H9 (cell line): ENCODE results near the gene ABR. TPM values are rescaled to one million over a fixed set of nuclear protein-coding genes. Genes with fewer than 3 reads are reported as not detected.
A peak's percentile ranks its signal among the peaks of the same experiment; 100 is the strongest.
"Not testable (repeated sequence)": the region's sequence is repeated elsewhere in the genome, so short reads cannot be mapped to it uniquely, and the experiment has no call there.

ENCODE experiments used
- DNase-seq: peaks from one replicate; pipeline ENCODE4 v3.0.0-alpha.2; 2017
- H2AFZ ChIP-seq: one replicate; pipeline ENCODE4 v1.6.1; 2013; ENCODE audit warnings: mild to moderate bottlenecking, low read length, control low read depth, moderate library complexity
- H2AK5ac ChIP-seq: 2 replicates; pipeline ENCODE4 v1.6.1; 2013; ENCODE audit warnings: low read length, control low read depth, mixed read lengths; ENCODE audit not compliant: insufficient read length
- H2BK120ac ChIP-seq: one replicate; pipeline ENCODE4 v1.6.1; 2013; ENCODE audit warnings: low read depth, mild to moderate bottlenecking, low read length, control low read depth, inconsistent platforms; ENCODE audit not compliant: poor library complexity, severe bottlenecking
- H2BK12ac ChIP-seq: 2 replicates; pipeline ENCODE4 v1.6.1; 2013; ENCODE audit warnings: low read length, control low read depth, mixed read lengths, low read depth; ENCODE audit not compliant: insufficient read length
- H2BK15ac ChIP-seq: 2 replicates; pipeline ENCODE4 v1.6.1; 2013; ENCODE audit warnings: low read depth, low read length, control low read depth
- H2BK20ac ChIP-seq: one replicate; pipeline ENCODE4 v1.6.1; 2013; ENCODE audit warnings: low read depth, mild to moderate bottlenecking, low read length, control low read depth, inconsistent platforms; ENCODE audit not compliant: poor library complexity, severe bottlenecking
- H2BK5ac ChIP-seq: 2 replicates; pipeline ENCODE4 v1.6.1; 2013; ENCODE audit warnings: low read length, control low read depth, mixed read lengths; ENCODE audit not compliant: insufficient read length
- H3K14ac ChIP-seq: 2 replicates; pipeline ENCODE4 v1.6.1; 2013; ENCODE audit warnings: low read length, control low read depth; ENCODE audit not compliant: insufficient read depth
- H3K18ac ChIP-seq: 2 replicates; pipeline ENCODE4 v1.6.1; 2013; ENCODE audit warnings: low read depth, mild to moderate bottlenecking, mixed read lengths, low read length, control low read depth; ENCODE audit not compliant: insufficient read length
- H3K23ac ChIP-seq: 2 replicates; pipeline ENCODE4 v1.6.1; 2013; ENCODE audit warnings: low read length, control low read depth, mixed read lengths, low read depth; ENCODE audit not compliant: insufficient read length
- H3K23me2 ChIP-seq: 2 replicates; pipeline ENCODE4 v1.6.1; 2013; ENCODE audit warnings: low read depth, mild to moderate bottlenecking, mixed read lengths, low read length, control low read depth; ENCODE audit not compliant: insufficient read length, poor library complexity, severe bottlenecking
- H3K27ac ChIP-seq: 2 replicates; pipeline ENCODE4 v1.5.1; 2013; ENCODE audit warnings: low read length, control low read depth, mixed read lengths, low read depth; ENCODE audit not compliant: insufficient read length
- H3K27me3 ChIP-seq: 2 replicates; pipeline ENCODE4 v1.6.1; 2013; ENCODE audit warnings: low read length, control low read depth, inconsistent platforms; ENCODE audit not compliant: insufficient read depth
- H3K4ac ChIP-seq: 2 replicates; pipeline ENCODE4 v1.6.1; 2013; ENCODE audit warnings: low read depth, mild to moderate bottlenecking, control low read depth, inconsistent platforms, low read length, moderate library complexity
- H3K4me1 ChIP-seq: 2 replicates; pipeline ENCODE4 v1.6.1; 2013; ENCODE audit warnings: low read length, control low read depth, inconsistent platforms; ENCODE audit not compliant: insufficient read depth
- H3K4me2 ChIP-seq: 2 replicates; pipeline ENCODE4 v1.6.1; 2013; ENCODE audit warnings: low read length, control low read depth, mixed read lengths; ENCODE audit not compliant: insufficient read length, insufficient read depth
- H3K56ac ChIP-seq: 2 replicates; pipeline ENCODE4 v1.6.1; 2013; ENCODE audit warnings: low read depth, mild to moderate bottlenecking, mixed read lengths, low read length, control low read depth; ENCODE audit not compliant: insufficient read length
- H3K79me1 ChIP-seq: 2 replicates; pipeline ENCODE4 v1.6.1; 2013; ENCODE audit warnings: low read depth, mild to moderate bottlenecking, moderate library complexity, low read length, control low read depth, inconsistent platforms; ENCODE audit not compliant: insufficient read depth, poor library complexity, severe bottlenecking
- H3K79me2 ChIP-seq: 2 replicates; pipeline ENCODE4 v1.6.1; 2013; ENCODE audit warnings: low read length, control low read depth, inconsistent platforms; ENCODE audit not compliant: insufficient read depth
- H3K9ac ChIP-seq: 2 replicates; pipeline ENCODE4 v1.6.1; 2013; ENCODE audit warnings: low read length, control low read depth, mixed read lengths; ENCODE audit not compliant: insufficient read length; ENCODE audit errors: extremely low read depth
- H3K9me3 ChIP-seq: one replicate; pipeline ENCODE4 v1.6.1; 2013; ENCODE audit warnings: low read depth, low read length, inconsistent platforms; ENCODE audit not compliant: control insufficient read depth
- H3T11ph ChIP-seq: one replicate; pipeline ENCODE4 v1.6.1; 2013; ENCODE audit warnings: mild to moderate bottlenecking, low read length, control low read depth, inconsistent platforms
- H4K20me1 ChIP-seq: one replicate; pipeline ENCODE4 v1.6.1; 2013; ENCODE audit not compliant: control insufficient read depth, insufficient read length, insufficient read depth
- H4K5ac ChIP-seq: 2 replicates; pipeline ENCODE4 v1.6.1; 2013; ENCODE audit warnings: low read depth, mild to moderate bottlenecking, mixed read lengths, low read length, control low read depth; ENCODE audit not compliant: insufficient read length
- H4K8ac ChIP-seq: replicated peaks from 2 replicates; pipeline ENCODE4 v1.6.1; 2013; ENCODE audit warnings: low read length, control low read depth, mixed read lengths, low read depth; ENCODE audit not compliant: insufficient read length
- H4K91ac ChIP-seq: 2 replicates; pipeline ENCODE4 v1.6.1; 2013; ENCODE audit warnings: low read depth, mild to moderate bottlenecking, moderate library complexity, mixed read lengths, low read length, control low read depth; ENCODE audit not compliant: insufficient read length
- H3K27ac Mint-ChIP-seq, 3 experiments: 2 replicates in 2 of 3; 3 replicates in 1 of 3; pipeline ENCODE4 v1.8.0; 2020 to 2021; ENCODE audit warnings: mixed read lengths in 3 of 3, mild to moderate bottlenecking in 1 of 3, moderate library complexity in 1 of 3
- H3K27me3 Mint-ChIP-seq: 2 replicates; pipeline ENCODE4 v1.8.0; 2021; ENCODE audit warnings: low read depth, mild to moderate bottlenecking, moderate library complexity, mixed read lengths
- H3K36me3 Mint-ChIP-seq, 3 experiments: 2 replicates in 2 of 3; 3 replicates in 1 of 3; pipeline ENCODE4 v1.8.0; 2020 to 2021; ENCODE audit warnings: low read depth in 3 of 3, mixed read lengths in 3 of 3; ENCODE audit not compliant: insufficient read depth in 1 of 3
- H3K4me1 Mint-ChIP-seq, 2 experiments: 2 replicates each; pipeline ENCODE4 v1.8.0; 2020; ENCODE audit warnings: mixed read lengths in 2 of 2
- H3K4me3 Mint-ChIP-seq, 2 experiments: 2 replicates in 1 of 2; 3 replicates in 1 of 2; pipeline ENCODE4 v1.8.0; 2020 to 2021; ENCODE audit warnings: mild to moderate bottlenecking in 2 of 2, mixed read lengths in 2 of 2, moderate library complexity in 1 of 2
- H3K9me3 Mint-ChIP-seq, 2 experiments: 2 replicates in 1 of 2; 3 replicates in 1 of 2; pipeline ENCODE4 v1.8.0; 2020; ENCODE audit warnings: mild to moderate bottlenecking in 2 of 2, mixed read lengths in 2 of 2, moderate library complexity in 1 of 2
- CTCF ChIP-seq: fragments of 200-600 bp; sonication (generic); conservative IDR thresholded peaks from 3 replicates; pipeline ENCODE4 v1.8.0; 2021; ENCODE audit warnings: antibody characterized with exemption, mild to moderate bottlenecking
- WGBS: extraction: QIAGEN DNeasy Blood & Tissue Kit; methylation state at CpG from one replicate; pipeline ENCODE4 v1.1.7; 2013; ENCODE audit warnings: missing lambda C conversion rate, low lambda C conversion rate, mixed read lengths; ENCODE audit not compliant: insufficient read length; ENCODE audit errors: extremely low coverage; 5-methylcytosine and 5-hydroxymethylcytosine counted together
- total RNA-seq: library from RNA; stranded (reverse); gene quantifications from 2 replicates; pipeline ENCODE4 v1.2.1, GENCODE V29; 2021

The ABR gene
- total RNA-seq, 1 experiment from 2014 or later: 34.7 TPM

- Mint-ChIP-seq H3K36me3 (peaks cover 0 to 7% (median 3%) of the 10 kb centered on the region in 3 experiments; a peak in 4 of 7 replicates), H3K4me1 (peaks cover 0 to 18% of the 10 kb centered on the region in 2 experiments; a peak in 3 of 4 replicates), H3K9me3 (peaks cover 3% of the 10 kb centered on the region in 2 experiments; a peak in 4 of 5 replicates), H3K4me3 (no peak overlapping the region), H3K27me3 (peaks cover 19% of the 10 kb centered on the region), H3K27ac (no peak overlapping the region)
- TF ChIP-seq CTCF: peak; percentile 89
- Histone ChIP-seq H3K18ac (no peak overlapping the region), H3K9ac (no peak overlapping the region), H2BK12ac (no peak overlapping the region), H3K56ac (no peak overlapping the region), H3K9me3 (no peaks in the 10 kb centered on the region), H4K20me1 (no peaks in the 10 kb centered on the region), H2BK5ac (no peak overlapping the region), H3K27ac (no peak overlapping the region), H3T11ph (no peak overlapping the region), H3K23me2 (no peaks in the 10 kb centered on the region), H3K79me1 (no peaks in the 10 kb centered on the region), H3K14ac (no peak overlapping the region), H2BK120ac (no peak overlapping the region), H3K4me2 (no peak overlapping the region), H2AK5ac (no peak overlapping the region), H4K5ac (no peak overlapping the region), H3K4ac (no peak overlapping the region), H2BK15ac (no peak overlapping the region), H3K27me3 (no peaks in the 10 kb centered on the region), H2AFZ (no peak overlapping the region), H4K8ac (no peak overlapping the region), H3K23ac (no peak overlapping the region), H2BK20ac (no peak overlapping the region), H3K4me1 (no peaks in the 10 kb centered on the region), H4K91ac (no peak overlapping the region), H3K79me2 (no peaks in the 10 kb centered on the region)
- peak; percentile 92 for DNase-seq
- no CpG with 5 or more reads among the region's 21 CpGs for WGBS
These were observed 57.0 kb downstream of the ABR start for GRCh38 chr17:1122533-1123392.

- H3K27ac Mint-ChIP-seq, H2BK5ac ChIP-seq, H3K4me1 ChIP-seq, H3K36me3 Mint-ChIP-seq, H4K20me1 ChIP-seq, H3K23me2 ChIP-seq, H3T11ph ChIP-seq, H4K91ac ChIP-seq, H3K18ac ChIP-seq, H3K9me3 ChIP-seq, DNase-seq, H3K9me3 Mint-ChIP-seq, H3K79me2 ChIP-seq, H3K4ac ChIP-seq, H3K27ac ChIP-seq, H3K9ac ChIP-seq, H2BK15ac ChIP-seq, H2BK12ac ChIP-seq, H3K79me1 ChIP-seq, H3K27me3 ChIP-seq, H4K8ac ChIP-seq, H2AFZ ChIP-seq, H2BK120ac ChIP-seq, H3K14ac ChIP-seq, H2BK20ac ChIP-seq, H3K23ac ChIP-seq, H3K4me2 ChIP-seq, H3K56ac ChIP-seq, H3K4me3 Mint-ChIP-seq, H4K5ac ChIP-seq, H2AK5ac ChIP-seq: not testable (repeated sequence)
- no CpG with 5 or more reads among the region's 1 CpG for WGBS
- H3K4me1 Mint-ChIP-seq: peaks cover 0 to 18% of the 10 kb centered on the region in 2 experiments; a peak in 3 of 4 replicates
- peaks cover 23% of the 10 kb centered on the region for H3K27me3 Mint-ChIP-seq
These were observed 58.4 kb downstream of the ABR start for GRCh38 chr17:1121442-1121817.
